HG02852 (cell line): ENCODE measurements around the gene RINL.
A peak's percentile ranks its signal among the peaks of the same experiment; 100 is the strongest.
"Not testable (repeated sequence)": the region's sequence is repeated elsewhere in the genome, so short reads cannot be mapped to it uniquely, and the experiment has no call there.

Experiments
- ATAC-seq: cut with Tn5 transposase; IDR thresholded peaks from one replicate; pipeline ENCODE4 v1.9.1; 2021; ENCODE audit warnings: mild to moderate bottlenecking, moderate library complexity; ENCODE audit not compliant: unreplicated experiment

The RINL gene

GRCh38 chr19:38907227-38907626 lies 29.2 kb upstream of the RINL start:
- ATAC-seq, result no peak

- ATAC-seq, result no peak
These were observed 27.5 kb upstream of the RINL start for GRCh38 chr19:38905620-38906019.

DNA sequence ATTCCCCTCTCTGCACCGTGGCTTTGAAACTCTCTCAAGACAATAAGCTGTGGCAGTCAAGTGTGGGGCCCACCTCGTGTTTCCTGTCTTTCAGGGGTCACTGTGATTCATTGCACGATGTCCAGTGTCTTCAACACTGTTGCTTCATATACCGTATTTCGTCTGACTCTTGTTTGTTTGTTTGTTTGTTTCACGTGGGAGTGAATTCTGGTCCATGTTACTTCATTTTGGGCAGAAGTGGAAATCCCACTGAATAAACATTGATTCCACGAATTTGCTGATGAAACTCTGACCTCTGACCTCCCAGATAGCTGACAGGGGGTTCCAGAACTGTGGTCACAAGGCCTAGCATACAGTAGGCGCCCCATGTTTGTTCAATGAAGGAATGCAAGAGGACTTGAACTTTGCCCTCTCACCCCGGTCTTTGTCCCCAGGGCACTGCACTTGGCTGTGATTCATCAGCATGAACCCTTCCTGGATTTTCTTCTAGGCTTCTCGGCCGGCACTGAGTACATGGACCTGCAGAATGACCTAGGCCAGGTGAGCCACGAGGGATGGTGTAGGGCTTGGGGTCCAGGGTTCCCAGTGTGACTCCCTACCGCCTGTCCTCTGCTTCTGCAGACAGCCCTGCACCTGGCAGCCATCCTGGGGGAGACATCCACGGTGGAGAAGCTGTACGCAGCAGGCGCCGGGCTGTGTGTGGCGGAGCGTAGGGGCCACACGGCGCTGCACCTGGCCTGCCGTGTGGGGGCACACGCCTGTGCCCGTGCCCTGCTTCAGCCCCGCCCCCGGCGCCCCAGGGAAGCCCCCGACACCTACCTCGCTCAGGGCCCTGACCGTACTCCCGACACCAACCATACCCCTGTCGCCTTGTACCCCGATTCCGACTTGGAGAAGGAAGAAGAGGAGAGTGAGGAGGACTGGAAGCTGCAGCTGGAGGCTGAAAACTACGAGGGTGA lies 26.8 kb upstream of the RINL start:
- no peak for ATAC-seq

GRCh38 chr19:38901683-38902082 lies 23.6 kb upstream of the RINL start:
- ATAC-seq, result no peak

DNA sequence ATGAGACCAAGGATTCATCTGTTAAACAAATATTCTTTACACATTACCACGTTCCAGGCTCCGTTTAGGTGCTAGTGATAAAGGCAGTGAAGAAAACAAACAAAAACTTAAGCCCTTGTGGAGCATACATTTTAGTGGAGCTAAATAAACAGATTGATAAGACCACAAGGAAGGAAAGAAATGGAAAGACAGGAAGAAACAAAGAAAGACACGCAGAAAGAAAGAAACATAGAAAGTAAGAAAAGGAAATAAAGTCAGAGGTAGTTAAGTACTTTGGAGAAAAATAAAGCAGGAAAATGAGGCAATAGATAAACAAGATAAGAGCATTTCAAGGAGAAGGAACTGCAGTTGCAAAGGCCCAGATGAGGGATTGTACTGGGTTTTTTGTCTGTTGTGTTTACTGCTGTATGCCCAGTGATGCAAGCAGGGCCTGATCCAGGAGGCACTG lies 22.7 kb upstream of the RINL start:
- ATAC-seq, result no peak

- ATAC-seq, result no peak
These were observed 22.1 kb upstream of the RINL start for GRCh38 chr19:38900202-38900629.

- ATAC-seq, result peak; percentile 86
These were observed 21.5 kb upstream of the RINL start, which contains the start of the genes NFKBIB and SIRT2 for GRCh38 chr19:38899447-38900201. Gene NFKBIB (plus strand): TSS chr19:38899969. CDS start chr19:38900033, 64 bp downstream. Gene SIRT2 (minus strand): TSS chr19:38899618. CDS start chr19:38899521, 97 bp downstream.

- no peak for ATAC-seq
These were observed 20.8 kb upstream of the RINL start for GRCh38 chr19:38898788-38899446.

GRCh38 chr19:38894968-38895367 lies 16.9 kb upstream of the RINL start:
- no peak for ATAC-seq

GRCh38 chr19:38893341-38893771 lies 15.3 kb upstream of the RINL start:
- ATAC-seq, result no peak

DNA sequence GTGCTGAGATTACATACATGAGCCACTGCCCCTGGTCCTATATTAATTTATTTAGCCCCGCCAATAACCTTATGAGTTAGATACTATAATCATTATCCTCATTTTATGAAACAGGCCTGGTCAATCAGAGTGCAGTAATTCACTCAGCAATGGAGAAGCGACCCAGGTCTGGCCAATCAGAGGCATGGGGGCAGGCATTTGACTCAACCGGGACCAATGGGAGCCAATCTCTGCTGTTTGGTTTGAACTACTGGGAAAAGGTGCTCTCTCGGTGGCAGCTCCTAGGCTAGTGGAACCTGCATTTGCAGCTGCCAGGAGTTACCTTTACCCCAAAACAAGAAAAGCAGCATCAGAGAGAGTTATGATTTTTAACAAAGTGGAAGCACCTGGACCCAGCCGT lies 14.8 kb upstream of the RINL start:
- no peak for ATAC-seq

GRCh38 chr19:38891771-38892170 lies 13.7 kb upstream of the RINL start:
- ATAC-seq, result no peak

- no peak for ATAC-seq
These were observed 12.6 kb upstream of the RINL start for GRCh38 chr19:38890686-38891085.

- no peak for ATAC-seq
These were observed 11.7 kb upstream of the RINL start for GRCh38 chr19:38889803-38890202.

GRCh38 chr19:38888876-38889275 lies 10.8 kb upstream of the RINL start:
- ATAC-seq, result no peak

DNA sequence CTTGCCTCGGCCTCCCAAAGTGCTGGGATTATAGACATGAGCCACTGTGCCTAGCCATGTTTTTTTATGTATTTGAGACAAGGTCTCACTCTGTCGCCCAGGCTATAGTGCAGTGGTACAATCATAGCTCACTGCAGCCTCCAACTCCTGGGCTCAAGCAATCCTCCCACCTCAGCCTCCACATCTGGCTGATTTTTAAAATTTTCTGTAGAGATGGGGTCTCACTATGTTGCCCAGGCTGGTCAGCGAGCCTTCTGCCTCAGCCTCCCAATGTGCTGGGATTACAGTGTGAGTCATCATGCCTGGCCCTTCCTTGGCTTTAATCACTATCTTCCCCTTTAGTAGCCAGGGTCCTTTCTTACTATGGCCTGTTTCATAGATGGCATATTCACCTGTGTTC lies 6.6 kb upstream of the RINL start:
- ATAC-seq, result not testable (repeated sequence)

DNA sequence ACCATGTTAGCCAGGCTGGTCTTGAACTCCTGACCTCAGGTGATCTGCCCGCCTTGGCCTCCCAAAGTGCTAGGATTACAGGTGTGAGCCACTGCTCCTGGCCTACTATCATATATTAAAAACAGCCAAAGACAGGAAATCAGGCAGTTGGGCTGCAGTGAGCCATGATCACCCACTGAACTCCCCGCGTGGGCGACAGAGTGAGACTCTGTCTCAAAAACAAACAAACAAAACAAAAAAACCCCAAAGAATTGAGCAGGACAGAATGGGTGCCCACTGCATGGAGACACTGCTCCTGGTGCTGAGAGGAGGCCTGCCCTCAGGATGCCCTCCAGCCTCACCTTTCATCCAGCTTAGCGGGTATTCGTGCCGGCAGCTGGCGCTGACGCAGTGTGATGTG lies 5.2 kb upstream of the RINL start:
- no peak for ATAC-seq

GRCh38 chr19:38880882-38881609 lies 3.0 kb upstream of the RINL start:
- ATAC-seq, result no peak

- no peak for ATAC-seq
These were observed 2.2 kb upstream of the RINL start for GRCh38 chr19:38880076-38880881.

DNA sequence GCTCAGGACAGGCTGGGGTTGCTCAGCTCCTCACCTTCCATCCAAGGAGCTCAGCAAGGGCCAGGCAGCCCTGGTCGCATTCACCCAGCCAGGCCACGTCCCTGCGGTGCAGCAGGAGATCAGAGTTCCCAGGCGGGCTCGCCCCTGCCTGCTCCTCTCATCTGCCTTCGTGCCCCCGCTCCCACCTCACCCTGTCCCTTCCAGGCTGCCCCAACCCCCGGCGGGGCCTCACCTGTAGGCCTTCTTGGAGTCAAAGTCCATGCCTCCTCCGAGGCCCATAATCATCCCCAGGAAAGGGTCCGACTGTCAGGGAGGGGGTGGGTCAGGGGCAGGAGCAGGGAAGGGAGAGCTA lies 1.3 kb upstream of the RINL start:
- ATAC-seq, result no peak
